Stimulated activated CD4-positive, alpha-beta T cell treated with anti-CD3 and anti-CD28 coated beads, Interleukin-1b, Interleukin-23, amount 100 ng/mL, for 1 hour (primary cell): ENCODE results near the gene RNF212.
"Not testable (repeated sequence)": the region's sequence is repeated elsewhere in the genome, so short reads cannot be mapped to it uniquely, and the experiment has no call there.

Experiments used
- DNase-seq, 2 donors: peaks; one replicate each; pipeline ENCODE4 v3.0.0-alpha.2; 2020; ENCODE audit warnings: low read depth in 2 of 2

Gene RNF212

GRCh38 chr4:1048773-1049590 is 64.4 kb downstream of the RNF212 start:
- no peak for DNase-seq

- no peak for DNase-seq
Measured at GRCh38 chr4:1047976-1048772, 65.2 kb downstream of the RNF212 start.

GRCh38 chr4:1047106-1047975 is 66.0 kb downstream of the RNF212 start:
- no peak for DNase-seq

- DNase-seq, result not testable (repeated sequence)
Measured at GRCh38 chr4:1046581-1047011, 66.8 kb downstream of the RNF212 start.

- DNase-seq, result no peak
Measured at GRCh38 chr4:1045595-1046201, 67.7 kb downstream of the RNF212 start.

GRCh38 chr4:1045193-1045594 is 68.2 kb downstream of the RNF212 start:
- DNase-seq, result no peak

- no peak for DNase-seq
Measured at GRCh38 chr4:1044469-1045192, 68.7 kb downstream of the RNF212 start.

- no peak for DNase-seq
Measured at GRCh38 chr4:1043651-1044468, 69.5 kb downstream of the RNF212 start.

GRCh38 chr4:1043162-1043561 is 70.2 kb downstream of the RNF212 start:
- no peak for DNase-seq

GRCh38 chr4:1042352-1043055 is 70.9 kb downstream of the RNF212 start:
- no peak for DNase-seq

GRCh38 chr4:1041936-1042330 is 71.4 kb downstream of the RNF212 start:
- no peak for DNase-seq

- DNase-seq, result no peak
Measured at GRCh38 chr4:1041147-1041935, 72.0 kb downstream of the RNF212 start.

- no peak for DNase-seq
Measured at GRCh38 chr4:1040344-1041146, 72.8 kb downstream of the RNF212 start.

- DNase-seq, result no peak
Measured at GRCh38 chr4:1039493-1040343, 73.6 kb downstream of the RNF212 start.

GRCh38 chr4:1038948-1039492 is 74.3 kb downstream of the RNF212 start:
- no peak for DNase-seq
